Heart right ventricle (tissue), 16 donors: Measurements from ENCODE around the gene FOXC2. TPM values are rescaled to one million over a fixed set of nuclear protein-coding genes. Genes with fewer than 3 reads are reported as not detected.

Source experiments
- ATAC-seq, 8 donors: fragments of 200-7000 bp; cut with Tn5 transposase; one replicate each; pipeline ENCODE4 v1.9.1; 2020; ENCODE audit warnings: mild to moderate bottlenecking in 8 of 8, moderate library complexity in 8 of 8, moderate number of reproducible peaks in 1 of 8
- DNase-seq, 2 donors: peaks; one replicate each; pipeline ENCODE4 v3.0.0-alpha.2; 2020
- H3K27ac ChIP-seq, 10 donors: fragments of 200-600 bp; sonication (generic) in 2 of 10; one replicate each; pipeline versions ENCODE4 v1.5.0 to v1.8.0; 2020 to 2022; ENCODE audit warnings: mild to moderate bottlenecking in 3 of 10
- H3K27me3 ChIP-seq, 7 donors: fragments of 200-600 bp; one replicate each; pipeline ENCODE4 v1.8.0; 2021 to 2022; ENCODE audit warnings: mild to moderate bottlenecking in 2 of 7
- H3K36me3 ChIP-seq, 9 donors: fragments of 200-600 bp; sonication (generic) in 1 of 9; one replicate each; pipeline versions ENCODE4 v1.5.0 to v1.8.0; 2020 to 2022; ENCODE audit warnings: mild to moderate bottlenecking in 2 of 9
- H3K4me1 ChIP-seq, 9 donors: fragments of 200-600 bp; sonication (generic) in 1 of 9; one replicate each; pipeline versions ENCODE4 v1.5.0 to v1.8.0; 2020 to 2022; ENCODE audit warnings: mild to moderate bottlenecking in 4 of 9
- H3K4me3 ChIP-seq, 10 donors: fragments of 200-600 bp; sonication (generic) in 2 of 10; one replicate each; pipeline versions ENCODE4 v1.5.0 to v1.8.0; 2020 to 2022; ENCODE audit warnings: mild to moderate bottlenecking in 7 of 10, moderate library complexity in 2 of 10
- H3K9me3 ChIP-seq, 11 donors: fragments of 200-600 bp in 10 of 11; sonication (generic) in 2 of 11; one replicate each; pipeline versions ENCODE4 v1.5.0 to v1.8.0; 2013 to 2022; ENCODE audit warnings: mild to moderate bottlenecking in 2 of 11, control low read depth in 1 of 11, moderate library complexity in 1 of 11
- WGBS, 2 donors: extraction: QIAGEN DNeasy Blood & Tissue Kit; methylation state at CpG; one replicate each; pipeline ENCODE4 v1.1.7; 2013; ENCODE audit warnings: inconsistent platforms in 1 of 2; 5-methylcytosine and 5-hydroxymethylcytosine counted together
- intact Hi-C, 10 donors: fragments of 100-400 bp; cut with DNase I; formaldehyde crosslinking; loops; one replicate each; pipeline versions ENCODE4 v1.11.1 to v1.14.2; 2022
- polyA plus RNA-seq, 2 donors: library from polyadenylated mRNA; stranded (reverse); fragments of 200-250 nt; gene quantifications; one replicate each; pipeline ENCODE4 v1.2.3, GENCODE V29; 2013
- total RNA-seq, 10 donors: library from RNA; stranded (reverse); fragmentation: NEBNext Ultra II Directional in 3 of 10; extraction: Animal tissue kit (Norgen Biotek cat#: 25700) in 3 of 10; gene quantifications; one replicate each; pipeline versions ENCODE4 v1.2.1 to v1.2.4, GENCODE V29; 2021 to 2023
- TF ChIP-seq, protein P1 (sequence below), 9 donors: fragments of 200-600 bp; sonication (generic) in 2 of 9; IDR thresholded peaks; one replicate each; pipeline versions ENCODE4 v1.5.0 to v1.8.0; 2021 to 2022; ENCODE audit warnings: antibody characterized with exemption in 9 of 9, mild to moderate bottlenecking in 5 of 9, moderate library complexity in 1 of 9
- donor health status: Arrhythmogenic right ventricular cardiomyopathy.
- donor health status: ischemic (EF 13 %, LVEDD 7.1; RV severe dilation, severe dysfunction).
- donor health status: healthy with polysubstance abuse.
- donor health status: DM: no; HTN: yes; CAD: no.
- donor health status: DM: no; HTN: no; CAD: no.
- donor health status: ischemic (EF 25% LVEDD 6.9; RV normal size, moderate dysfunction).
- donor health status: ischemic (EF 25% LVEDD 5.7; RV mildly dilated, moderate dysfunction).
- donor health status: healthy.
- donor health status: DM: yes; HTN: yes; CAD: no.
- donor health status: Ischemic cardiomyopathy.
- donor health status: ischemic (EF 35%, LVEDD 5.7; RV mildly dilated, moderate dysfunction).
- donor health status: nonischemic (EF 11% LVEDD 7.7; RV severe dilation, severe dysfunction).
- donor health status: DM: yes; HTN: yes; CAD: no.
- donor health status: PGD.
- donor health status: ischemic (EF 29% LVEDD 5.4; RV normal size, mild dysfunction).
- donor health status: nonischemic (EF 23%, LVEDD 6.1; RV moderate dilation, normal function).

Gene FOXC2
- total and polyA plus RNA-seq, 12 donors = 0.66 to 2.2 (median 1.6) TPM

DNA sequence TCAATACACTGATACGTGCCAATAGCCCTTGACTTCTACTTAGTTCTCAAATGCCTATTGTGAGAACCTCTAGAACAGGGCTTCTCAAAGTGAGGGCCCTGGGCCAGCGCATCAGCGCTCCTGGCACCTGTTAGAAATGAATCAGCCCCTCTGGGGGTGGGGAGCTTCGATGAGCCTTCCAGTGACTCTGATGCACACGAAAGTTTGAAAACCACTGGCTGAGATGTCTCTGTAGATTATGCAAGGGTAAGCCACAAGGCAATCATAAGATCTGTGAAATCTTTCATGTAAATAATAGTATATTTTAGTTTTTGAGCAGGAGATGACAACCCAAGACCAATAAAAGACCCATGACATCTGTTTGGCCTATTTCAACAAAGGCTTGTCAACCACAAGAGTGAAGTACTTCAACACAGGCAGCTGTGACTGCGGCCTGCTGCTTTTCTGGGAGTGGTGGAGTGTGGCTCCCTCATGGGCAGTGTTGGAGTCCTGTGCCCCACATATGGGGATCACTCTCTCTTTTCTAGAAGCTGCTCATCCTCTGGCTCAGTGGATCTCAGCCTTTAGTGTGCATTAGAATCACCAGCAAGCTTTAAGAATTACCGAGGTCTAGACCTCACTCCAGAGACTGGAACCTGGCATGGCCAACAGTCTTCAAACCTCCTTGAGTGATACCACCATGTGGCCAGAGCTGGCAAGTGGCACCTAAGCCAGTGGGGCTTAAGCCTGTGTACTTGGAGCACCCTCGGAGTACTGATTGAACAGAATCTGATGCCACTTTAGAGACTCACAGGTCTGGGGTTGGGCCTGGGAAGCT lies 17.3 kb upstream of the FOXC2 start:
- TF ChIP-seq, protein P1, sequence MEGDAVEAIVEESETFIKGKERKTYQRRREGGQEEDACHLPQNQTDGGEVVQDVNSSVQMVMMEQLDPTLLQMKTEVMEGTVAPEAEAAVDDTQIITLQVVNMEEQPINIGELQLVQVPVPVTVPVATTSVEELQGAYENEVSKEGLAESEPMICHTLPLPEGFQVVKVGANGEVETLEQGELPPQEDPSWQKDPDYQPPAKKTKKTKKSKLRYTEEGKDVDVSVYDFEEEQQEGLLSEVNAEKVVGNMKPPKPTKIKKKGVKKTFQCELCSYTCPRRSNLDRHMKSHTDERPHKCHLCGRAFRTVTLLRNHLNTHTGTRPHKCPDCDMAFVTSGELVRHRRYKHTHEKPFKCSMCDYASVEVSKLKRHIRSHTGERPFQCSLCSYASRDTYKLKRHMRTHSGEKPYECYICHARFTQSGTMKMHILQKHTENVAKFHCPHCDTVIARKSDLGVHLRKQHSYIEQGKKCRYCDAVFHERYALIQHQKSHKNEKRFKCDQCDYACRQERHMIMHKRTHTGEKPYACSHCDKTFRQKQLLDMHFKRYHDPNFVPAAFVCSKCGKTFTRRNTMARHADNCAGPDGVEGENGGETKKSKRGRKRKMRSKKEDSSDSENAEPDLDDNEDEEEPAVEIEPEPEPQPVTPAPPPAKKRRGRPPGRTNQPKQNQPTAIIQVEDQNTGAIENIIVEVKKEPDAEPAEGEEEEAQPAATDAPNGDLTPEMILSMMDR (IDR thresholded peaks at IDR 0.05) = no peak
- Histone ChIP-seq H3K27me3 (no peaks in the 10 kb centered on the region), H3K27ac (no peak overlapping the region), H3K4me1 (peaks cover 0 to 31% (median 6%) of the 10 kb centered on the region in 9 donors), H3K9me3 (no peaks in the 10 kb centered on the region), H3K4me3 (no peak overlapping the region), H3K36me3 (peaks cover 0 to 80% (median 8%) of the 10 kb centered on the region in 9 donors)
- DNase-seq (no peak), ATAC-seq (no peak)
- WGBS, 2 donors = 80 to 90% methylated on average over 8 of the region's 8 CpGs
- intact Hi-C loops = no loop called here

DNA sequence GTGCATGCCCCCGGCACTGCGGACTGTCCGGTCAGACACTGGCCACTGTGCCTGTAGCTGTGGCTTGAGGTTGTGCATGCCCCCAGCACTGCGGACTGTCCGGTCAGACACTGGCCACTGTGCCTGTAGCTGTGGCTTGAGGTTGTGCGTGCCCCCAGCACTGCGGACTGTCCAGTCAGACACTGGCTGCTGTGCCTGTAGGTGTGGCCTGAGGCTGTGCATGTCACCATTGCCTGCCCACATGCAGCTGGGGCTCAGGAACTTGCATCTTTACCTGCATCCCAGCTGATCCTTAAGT lies 16.8 kb upstream of the FOXC2 start:
- 98 to 99% methylated on average over 7 of the region's 7 CpGs for whole genome bisulfite sequencing, 2 donors
- no peak overlapping the region for H3K4me3 ChIP-seq
- no peak for ATAC-seq
- DNase-seq = no peak
- peaks cover 0 to 36% (median 11%) of the 10 kb centered on the region in 9 donors for H3K4me1 ChIP-seq
- H3K9me3 ChIP-seq = no peaks in the 10 kb centered on the region
- no peaks in the 10 kb centered on the region for H3K27me3 ChIP-seq
- TF ChIP-seq, protein P1 (IDR thresholded peaks at IDR 0.05) = no peak
- intact Hi-C loops = no loop called here
- no peak overlapping the region for H3K27ac ChIP-seq
- peaks cover 0 to 74% (median 4%) of the 10 kb centered on the region in 9 donors for H3K36me3 ChIP-seq

DNA sequence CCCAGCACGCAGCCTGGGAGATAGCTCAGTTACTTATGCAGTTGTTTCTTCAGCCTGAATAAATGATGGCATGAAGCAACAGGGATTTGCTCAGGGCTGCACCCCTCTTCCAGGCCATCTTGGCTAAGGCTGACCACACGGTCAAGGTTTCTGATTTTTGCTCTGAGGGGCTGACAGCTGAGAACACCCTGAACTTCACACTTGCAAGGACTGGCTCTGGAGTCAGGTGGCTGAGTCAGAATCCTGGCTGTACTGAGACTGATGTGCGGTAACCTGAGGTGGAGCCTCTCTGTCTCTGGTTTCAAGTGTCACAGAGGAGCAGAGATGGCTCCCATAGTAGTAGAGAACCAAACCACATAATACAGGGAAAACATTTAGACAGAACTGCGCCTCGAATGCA lies 16.3 kb upstream of the FOXC2 start:
- Histone ChIP-seq H3K9me3 (no peaks in the 10 kb centered on the region), H3K27me3 (no peaks in the 10 kb centered on the region), H3K4me1 (peaks cover 0 to 36% (median 12%) of the 10 kb centered on the region in 9 donors), H3K4me3 (no peak overlapping the region), H3K36me3 (peaks cover 0 to 70% (median 4%) of the 10 kb centered on the region in 9 donors), H3K27ac (no peak overlapping the region)
- TF ChIP-seq, protein P1 (IDR thresholded peaks at IDR 0.05) = no peak
- ATAC-seq = no peak
- DNase-seq = no peak
- intact Hi-C loops = no loop called here
- WGBS, 2 donors = 94 to 96% methylated on average over 5 of the region's 5 CpGs

DNA sequence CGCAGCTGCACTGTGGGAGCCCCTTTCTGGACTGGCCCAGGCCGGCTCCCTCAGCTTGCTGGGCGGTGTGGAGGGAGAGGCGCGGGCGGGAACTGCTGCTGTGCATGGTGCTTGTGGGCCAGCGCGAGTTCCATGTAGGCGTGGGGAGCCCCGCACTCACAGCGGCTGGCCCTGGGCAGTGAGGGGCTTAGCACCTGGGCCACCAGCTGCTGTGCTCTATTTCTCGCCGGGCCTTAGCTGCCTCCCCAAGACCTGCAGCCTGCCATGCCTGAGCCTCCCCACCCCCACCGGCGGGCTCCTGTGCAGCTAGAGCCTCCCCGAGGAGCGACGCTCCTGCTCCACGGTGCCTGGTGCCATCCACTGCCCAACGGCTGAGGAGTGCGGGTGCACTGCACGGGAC lies 13.3 kb upstream of the FOXC2 start:
- Histone ChIP-seq H3K4me3 (no peak overlapping the region), H3K9me3 (no peaks in the 10 kb centered on the region), H3K4me1 (peaks cover 0 to 22% (median 12%) of the 10 kb centered on the region in 9 donors), H3K36me3 (peaks cover 0 to 39% (median 0%) of the 10 kb centered on the region in 9 donors), H3K27me3 (peaks cover 0 to 9% (median 0%) of the 10 kb centered on the region in 7 donors), H3K27ac (no peak overlapping the region)
- ATAC-seq (no peak), DNase-seq (no peak)
- WGBS, 2 donors = 96 to 98% methylated on average over 22 of the region's 22 CpGs
- TF ChIP-seq, protein P1 (IDR thresholded peaks at IDR 0.05) = no peak
- intact Hi-C loops = no loop called here
